ENCODE data around the gene AHRR. TPM values are rescaled to one million over a fixed set of nuclear protein-coding genes. Genes with fewer than 3 reads are reported as not detected.

The AHRR gene
- total and polyA plus RNA-seq, 2 donors (not counting 1 experiment from before 2014, with no cell fraction given): 11.3 to 26.4 TPM

- H2AFZ ChIP-seq (ENCODE audit: low read length): no peak overlapping the region
These were observed 115.1 kb downstream of the AHRR start for GRCh38 chr5:436641-436975.

GRCh38 chr5:437281-437771 is 115.8 kb downstream of the AHRR start:
- H3K4me3 ChIP-seq (replicated peaks in 1 of 4; ENCODE audit: control extremely low read depth in 1 of 4, insufficient read depth in 1 of 4, low read depth in 3 of 4, low read length in 4 of 4): no peak overlapping the region
- no peaks in the 10 kb centered on the region for H4K20me1 ChIP-seq (ENCODE audit: control insufficient read depth, extremely low read depth, insufficient read depth, low read length)
- H3K4me2 ChIP-seq (ENCODE audit: extremely low read depth, insufficient read depth, low read length): no peak overlapping the region
- H3K9ac ChIP-seq (ENCODE audit: insufficient read depth, low read length): no peak overlapping the region
- DNase-seq (ENCODE audit: low read depth in 2 of 2): no peak
- peaks cover 3% of the 10 kb centered on the region for H3K79me2 ChIP-seq (ENCODE audit: control insufficient read depth, insufficient read depth, low read length)
- peaks cover 19% of the 10 kb centered on the region for H3K36me3 ChIP-seq (ENCODE audit: control insufficient read depth, insufficient read depth, low read length)
- TF ChIP-seq EZH2 (IDR thresholded peaks at IDR 0.05; ENCODE audit: low read length, missing control alignments) (no peak), CTCF (conservative IDR thresholded peaks at IDR 0.05 in 1 of 2, IDR thresholded peaks at IDR 0.05 in 1 of 2; ENCODE audit: low read depth in 1 of 2, low read length in 2 of 2) (no peak)
- H3K27ac ChIP-seq (ENCODE audit: insufficient read depth, low read length): no peak overlapping the region
- no peak overlapping the region for H2AFZ ChIP-seq (ENCODE audit: low read length)
- no peaks in the 10 kb centered on the region for H3K27me3 ChIP-seq (ENCODE audit: control insufficient read depth, insufficient read depth, low read length)
- H3K9me3 ChIP-seq (ENCODE audit: control insufficient read depth, insufficient read depth, low read depth, low read length): no peaks in the 10 kb centered on the region
- peaks cover 3% of the 10 kb centered on the region for H3K4me1 ChIP-seq (ENCODE audit: control insufficient read depth, extremely low read depth, insufficient read depth, low read length)

More at GRCh38 chr5:436641-436975, 115.1 kb downstream of the AHRR start:
- Histone ChIP-seq H3K9me3 (ENCODE audit: control insufficient read depth, insufficient read depth, low read depth, low read length) (no peaks in the 10 kb centered on the region), H3K4me3 (replicated peaks in 1 of 4; ENCODE audit: control extremely low read depth in 1 of 4, insufficient read depth in 1 of 4, low read depth in 3 of 4, low read length in 4 of 4) (no peak overlapping the region), H3K9ac (ENCODE audit: insufficient read depth, low read length) (no peak overlapping the region), H3K4me2 (ENCODE audit: extremely low read depth, insufficient read depth, low read length) (no peak overlapping the region), H3K4me1 (ENCODE audit: control insufficient read depth, extremely low read depth, insufficient read depth, low read length) (peaks cover 5% of the 10 kb centered on the region), H3K79me2 (ENCODE audit: control insufficient read depth, insufficient read depth, low read length) (no peaks in the 10 kb centered on the region), H3K36me3 (ENCODE audit: control insufficient read depth, insufficient read depth, low read length) (peaks cover 20% of the 10 kb centered on the region), H3K27ac (ENCODE audit: insufficient read depth, low read length) (no peak overlapping the region), H3K27me3 (ENCODE audit: control insufficient read depth, insufficient read depth, low read length) (no peaks in the 10 kb centered on the region), H4K20me1 (ENCODE audit: control insufficient read depth, extremely low read depth, insufficient read depth, low read length) (no peaks in the 10 kb centered on the region)
- no peak for DNase-seq (ENCODE audit: low read depth in 2 of 2)
- TF ChIP-seq CTCF (conservative IDR thresholded peaks at IDR 0.05 in 1 of 2, IDR thresholded peaks at IDR 0.05 in 1 of 2; ENCODE audit: low read depth in 1 of 2, low read length in 2 of 2) (no peak), EZH2 (IDR thresholded peaks at IDR 0.05; ENCODE audit: low read length, missing control alignments) (no peak)

GRCh38 chr5:438481-438981 is 117.0 kb downstream of the AHRR start:
- Histone ChIP-seq H3K9ac (ENCODE audit: insufficient read depth, low read length) (no peak overlapping the region), H3K79me2 (ENCODE audit: control insufficient read depth, insufficient read depth, low read length) (peaks cover 11% of the 10 kb centered on the region), H3K4me1 (ENCODE audit: control insufficient read depth, extremely low read depth, insufficient read depth, low read length) (peaks cover under 1% of the 10 kb centered on the region), H3K4me3 (replicated peaks in 1 of 4; ENCODE audit: control extremely low read depth in 1 of 4, insufficient read depth in 1 of 4, low read depth in 3 of 4, low read length in 4 of 4) (no peak overlapping the region), H3K9me3 (ENCODE audit: control insufficient read depth, insufficient read depth, low read depth, low read length) (no peaks in the 10 kb centered on the region), H3K27me3 (ENCODE audit: control insufficient read depth, insufficient read depth, low read length) (no peaks in the 10 kb centered on the region), H3K36me3 (ENCODE audit: control insufficient read depth, insufficient read depth, low read length) (peaks cover 12% of the 10 kb centered on the region), H3K27ac (ENCODE audit: insufficient read depth, low read length) (no peak overlapping the region), H4K20me1 (ENCODE audit: control insufficient read depth, extremely low read depth, insufficient read depth, low read length) (no peaks in the 10 kb centered on the region), H2AFZ (ENCODE audit: low read length) (no peak overlapping the region), H3K4me2 (ENCODE audit: extremely low read depth, insufficient read depth, low read length) (no peak overlapping the region)
- TF ChIP-seq CTCF (conservative IDR thresholded peaks at IDR 0.05 in 1 of 2, IDR thresholded peaks at IDR 0.05 in 1 of 2; ENCODE audit: low read depth in 1 of 2, low read length in 2 of 2) (no peak), EZH2 (IDR thresholded peaks at IDR 0.05; ENCODE audit: low read length, missing control alignments) (no peak)
- DNase-seq (ENCODE audit: low read depth in 2 of 2): no peak

All from fibroblast of lung (primary cell).